ENCODE results near the gene CAMK4. TPM values are rescaled to one million over a fixed set of nuclear protein-coding genes. Genes with fewer than 3 reads are reported as not detected.
A peak's percentile ranks its signal among the peaks of the same experiment; 100 is the strongest.
"Not testable (repeated sequence)": the region's sequence is repeated elsewhere in the genome, so short reads cannot be mapped to it uniquely, and the experiment has no call there.

Gene CAMK4
- total RNA-seq, 2 donors from 2014 or later = 0.38 to 0.69 TPM

DNA sequence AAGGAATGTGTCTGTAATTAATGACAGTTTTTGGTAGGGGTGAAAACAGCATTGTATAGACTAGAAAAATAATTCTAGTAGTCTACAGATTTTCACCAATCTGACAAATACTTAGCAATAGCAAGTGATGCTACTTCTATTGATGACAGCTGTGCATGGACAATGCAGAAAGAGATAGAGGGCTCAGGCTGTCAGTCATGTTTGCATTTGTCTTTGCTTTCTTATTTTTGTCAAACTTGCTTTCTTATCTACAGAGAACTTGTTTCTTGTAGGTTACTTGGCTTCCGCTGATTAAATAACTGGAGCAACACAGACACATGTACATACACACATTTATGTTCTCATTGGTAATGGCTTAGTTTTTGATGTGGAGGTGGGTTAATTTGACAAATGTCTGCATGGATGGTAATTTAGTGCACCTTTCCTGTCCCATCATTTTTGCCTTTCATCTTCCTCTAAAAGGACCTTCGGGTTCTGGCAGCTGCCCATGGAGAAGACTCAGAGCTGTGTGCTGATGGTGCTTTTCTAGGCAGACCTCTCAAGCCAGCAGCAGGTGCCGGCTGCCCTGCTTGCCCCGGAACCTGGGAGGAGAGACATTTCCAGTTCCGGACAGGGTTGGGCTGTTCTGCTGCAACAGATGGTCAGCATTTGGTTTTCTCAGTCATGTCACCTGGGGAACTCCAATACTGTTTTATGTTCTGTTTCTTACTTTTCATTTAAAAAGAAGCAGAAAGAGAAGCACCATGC, 28.8 kb downstream of the CAMK4 start:
- DNase-seq (ENCODE audit: low spot score) = no peak
- intact Hi-C loops (cut with DNase I) = loop anchor here in 1 of 2 donors (5.0 kb wide), 1 partner anchor 1009 kb away; no protein-coding TSS in a partner anchor

DNA sequence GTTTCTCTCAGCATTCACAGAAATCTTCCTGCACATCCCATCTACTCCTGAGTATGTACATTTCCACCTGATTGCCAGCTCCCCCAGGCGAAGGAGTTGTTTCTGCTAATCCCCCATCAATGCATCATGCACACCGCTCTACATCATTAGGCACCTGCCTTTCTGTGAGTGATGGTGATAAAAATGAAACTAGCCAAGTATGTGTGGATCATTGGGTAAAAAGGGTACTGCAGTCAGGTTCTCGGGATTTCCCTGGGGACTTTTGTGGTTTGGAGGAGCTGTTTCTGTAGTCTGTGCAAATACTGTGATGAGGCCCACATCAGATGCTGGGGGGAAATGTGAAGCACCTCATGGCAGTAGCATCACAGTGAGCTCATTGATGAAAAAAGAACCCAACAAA, 30.4 kb downstream of the CAMK4 start:
- DNase-seq (ENCODE audit: low spot score) = no peak
- intact Hi-C loops (cut with DNase I) = loop anchor here in 1 of 2 donors (5.0 kb wide), 1 partner anchor 1008 kb away; no protein-coding TSS in a partner anchor

DNA sequence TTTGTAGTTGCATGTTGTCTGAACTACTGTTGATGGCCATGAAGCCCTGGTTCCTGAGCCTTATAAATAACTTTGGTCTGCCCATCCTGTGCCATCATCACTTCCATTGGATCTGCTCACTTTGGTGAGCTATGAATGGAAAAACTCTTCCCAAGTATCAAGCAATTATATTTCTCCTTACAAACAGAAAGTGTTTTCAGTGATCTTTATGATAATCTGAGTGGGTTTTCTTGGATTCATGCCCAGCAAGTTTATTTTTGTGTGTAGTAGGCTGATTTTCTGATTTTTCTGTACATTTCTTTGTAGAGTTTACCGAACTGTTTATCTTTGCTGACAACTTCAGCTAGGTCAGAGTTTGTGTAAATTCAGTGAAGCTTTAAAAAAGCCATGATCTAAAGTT, 31.0 kb downstream of the CAMK4 start:
- intact Hi-C loops (cut with DNase I) = no loop called here
- no peak for DNase-seq (ENCODE audit: low spot score)

DNA sequence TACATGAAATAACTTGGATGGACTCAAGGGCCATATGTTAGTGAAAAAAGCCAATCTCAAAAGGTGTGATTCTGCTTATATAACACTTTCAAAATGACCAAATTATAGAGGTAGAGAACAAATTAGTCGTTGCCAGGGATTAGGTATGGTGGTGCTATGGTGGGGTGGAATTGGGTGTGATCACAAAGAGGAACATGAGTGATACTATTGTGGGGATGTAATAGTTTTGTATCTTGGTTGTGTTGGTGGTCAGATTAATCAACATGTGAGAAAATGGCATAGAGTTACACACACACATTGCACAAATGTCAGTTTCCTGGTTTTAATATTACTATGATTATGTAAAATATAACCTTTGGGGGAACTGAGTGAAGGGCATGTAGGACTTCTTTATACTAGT, 31.9 kb downstream of the CAMK4 start:
- no peak for DNase-seq (ENCODE audit: low spot score)
- intact Hi-C loops (cut with DNase I) = no loop called here

DNA sequence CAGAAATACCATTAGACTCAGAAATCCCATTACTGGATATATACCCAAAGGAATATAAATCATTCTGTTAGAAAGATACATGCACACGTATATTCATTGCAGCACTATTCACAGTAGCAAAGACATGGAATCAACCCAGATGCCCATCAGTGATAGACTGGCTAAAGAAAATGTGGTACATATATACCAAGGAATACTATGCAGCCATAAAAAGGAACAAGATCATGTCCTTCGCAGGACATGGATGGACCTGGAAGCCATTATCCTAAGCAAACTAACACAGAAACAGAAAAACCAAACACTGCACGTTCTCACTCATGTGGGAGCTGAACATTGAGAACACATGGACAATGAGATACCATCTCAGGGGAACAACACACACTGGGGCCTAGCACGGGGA, 33.4 kb downstream of the CAMK4 start:
- DNase-seq (ENCODE audit: low spot score); intact Hi-C loops (cut with DNase I): not testable (repeated sequence)

DNA sequence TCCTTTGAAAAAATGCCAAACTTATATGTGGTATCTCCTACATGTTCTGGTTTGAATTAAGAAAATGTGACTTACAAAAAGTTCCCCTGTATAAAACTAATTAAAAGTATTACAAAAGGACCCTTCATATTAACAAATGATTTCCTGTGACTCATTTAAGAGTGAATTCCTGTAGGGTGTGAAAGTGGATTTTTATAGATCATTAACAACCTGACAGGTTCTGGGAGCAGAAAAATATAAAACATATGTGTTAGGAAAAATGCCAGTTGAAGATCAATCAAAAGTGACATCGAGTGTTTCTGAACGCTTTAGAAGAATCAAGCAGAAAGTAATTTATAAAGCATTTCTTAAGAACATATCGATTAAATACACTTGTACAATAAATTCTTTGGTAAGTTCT, 35.5 kb downstream of the CAMK4 start:
- no peak for DNase-seq (ENCODE audit: low spot score)
- intact Hi-C loops (cut with DNase I) = no loop called here

DNA sequence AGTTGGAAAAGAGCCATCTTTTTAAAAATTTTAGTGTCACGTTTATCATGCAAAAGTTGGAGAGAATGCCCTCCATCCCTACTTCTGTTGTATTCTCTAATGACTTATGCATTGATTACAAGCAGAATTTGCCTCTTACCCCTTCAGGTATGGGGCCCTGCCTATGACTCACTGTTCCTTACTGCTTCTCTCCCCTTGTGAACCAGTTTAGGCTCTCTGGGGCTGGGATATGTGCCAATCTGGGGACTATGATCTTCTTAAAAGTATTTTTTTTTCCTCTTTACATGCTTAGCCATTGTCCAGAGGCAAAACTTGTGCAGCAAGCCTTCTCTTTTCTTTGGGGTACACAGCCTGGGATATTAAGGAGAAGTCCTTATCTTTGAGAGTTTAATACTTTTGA, 37.4 kb downstream of the CAMK4 start:
- no peak for DNase-seq (ENCODE audit: low spot score)
- intact Hi-C loops (cut with DNase I) = no loop called here

DNA sequence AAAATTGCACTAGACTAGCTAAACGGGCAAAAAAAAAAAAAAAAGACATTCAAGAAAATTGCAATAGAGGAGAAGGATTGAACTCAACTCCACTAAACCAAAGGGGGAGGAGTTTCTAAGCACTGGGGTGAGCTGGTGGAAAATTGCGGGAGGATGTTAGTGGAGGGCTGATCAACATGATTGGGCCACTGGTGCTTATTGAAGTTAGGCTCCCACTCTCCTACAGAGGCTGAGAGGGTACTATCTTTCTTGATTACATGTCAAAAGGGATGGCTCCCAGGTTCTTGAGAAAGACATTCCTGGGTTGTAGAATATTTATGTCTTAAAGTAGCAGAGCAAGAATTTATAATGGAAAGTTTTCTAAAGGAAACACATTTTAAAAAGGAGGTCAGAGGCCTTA, 38.0 kb downstream of the CAMK4 start:
- intact Hi-C loops (cut with DNase I) = no loop called here

DNA sequence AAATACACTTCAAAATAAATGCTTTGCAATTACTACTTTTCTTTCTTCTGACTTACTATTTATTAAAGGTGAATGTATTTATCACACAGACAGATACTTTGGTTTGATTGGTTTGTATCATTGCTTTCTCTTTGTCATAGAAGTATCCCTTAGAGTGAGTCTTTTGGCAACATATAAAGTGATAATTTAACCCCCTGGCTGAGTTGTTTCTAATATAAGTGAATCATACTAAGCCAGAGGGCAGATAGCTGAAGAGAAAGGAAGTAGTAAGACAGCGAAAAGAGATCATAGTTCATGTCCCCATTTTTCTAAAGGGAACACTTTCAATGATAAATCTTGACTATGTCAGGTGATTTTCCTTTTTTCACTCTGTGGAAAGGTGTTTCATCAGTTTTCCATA, 38.6 kb downstream of the CAMK4 start:
- intact Hi-C loops (cut with DNase I) = no loop called here
- no peak for DNase-seq (ENCODE audit: low spot score)

More for the DNA sequence above, 38.0 kb downstream of the CAMK4 start:
- DNase-seq (ENCODE audit: low spot score) = no peak

DNA sequence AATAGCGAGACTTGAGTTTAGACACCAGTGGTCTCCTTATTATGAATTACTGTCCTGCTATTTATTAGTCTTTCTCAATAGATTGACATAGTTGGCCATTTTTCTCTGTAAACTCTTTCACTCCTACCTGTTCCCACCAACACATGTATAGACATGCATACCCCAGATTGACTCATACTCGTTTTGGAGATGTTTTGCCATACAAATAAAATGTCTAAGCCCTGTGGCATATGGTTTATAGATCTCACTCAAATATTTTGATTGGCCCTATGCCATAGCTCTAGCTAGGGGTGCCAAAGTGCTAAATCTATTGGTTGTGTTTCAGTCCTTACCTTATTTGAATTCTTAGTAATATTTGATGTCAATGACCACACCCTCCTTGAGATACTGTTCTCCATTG, 42.3 kb downstream of the CAMK4 start:
- intact Hi-C loops (cut with DNase I) = no loop called here
- no peak for DNase-seq (ENCODE audit: low spot score)

DNA sequence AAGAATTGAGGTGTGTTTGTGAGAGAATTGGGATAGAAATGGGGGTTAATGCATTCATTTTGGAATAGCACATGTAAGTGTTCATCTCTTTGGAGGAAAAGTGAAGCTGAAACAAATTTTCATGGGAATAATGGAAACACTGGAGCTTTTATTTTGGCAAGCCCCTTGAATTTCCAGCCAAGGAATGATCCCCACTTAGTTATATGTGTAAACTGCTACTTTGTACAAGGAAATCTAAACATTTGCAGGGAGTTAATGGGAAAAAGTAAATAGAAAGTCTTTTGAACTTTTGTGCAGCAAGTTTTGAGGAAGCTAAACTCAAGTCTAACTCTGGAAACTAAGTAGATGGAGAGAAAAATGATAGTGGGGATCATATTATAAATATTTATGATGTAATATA, 44.1 kb downstream of the CAMK4 start:
- no peak for DNase-seq (ENCODE audit: low spot score)
- intact Hi-C loops (cut with DNase I) = no loop called here

DNA sequence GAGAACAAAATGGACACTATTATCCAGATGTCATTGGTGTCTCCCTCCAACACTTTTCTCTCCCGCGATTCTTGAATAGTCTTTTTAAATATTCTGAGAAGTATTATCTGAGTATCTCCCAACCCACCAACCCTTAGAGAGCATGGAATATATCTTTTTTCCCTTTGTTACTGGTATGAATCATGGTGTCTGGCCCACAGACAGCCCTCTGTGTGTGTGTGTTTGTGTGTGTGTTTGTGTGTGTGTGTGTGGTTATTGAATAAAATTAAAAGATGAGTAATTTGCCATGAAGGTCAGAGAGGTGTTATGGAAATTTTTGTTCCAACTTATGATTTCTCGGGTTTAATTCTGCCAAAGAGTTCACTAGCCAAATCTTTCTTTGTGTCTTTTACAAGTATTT, 47.7 kb downstream of the CAMK4 start:
- intact Hi-C loops (cut with DNase I) = no loop called here
- no peak for DNase-seq (ENCODE audit: low spot score)

DNA sequence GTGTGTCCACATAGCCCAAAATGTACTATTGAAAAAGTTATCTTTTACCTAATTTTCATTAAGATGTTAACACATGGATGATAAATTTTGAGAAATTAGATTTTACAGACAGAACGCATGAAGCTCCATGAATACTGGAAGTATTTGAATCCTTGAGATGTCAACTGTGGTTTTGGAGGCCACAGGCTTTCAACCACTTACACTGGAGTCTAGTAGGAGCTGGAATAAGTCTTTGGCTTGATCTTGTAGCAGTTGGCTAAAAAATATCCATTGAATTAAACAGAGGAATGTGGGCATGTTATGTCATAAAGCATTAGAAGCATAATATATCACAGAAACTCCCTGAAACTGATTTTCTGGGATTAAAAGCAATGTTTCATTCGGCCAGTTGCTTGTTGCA, 52.9 kb downstream of the CAMK4 start:
- intact Hi-C loops (cut with DNase I) = no loop called here

DNA sequence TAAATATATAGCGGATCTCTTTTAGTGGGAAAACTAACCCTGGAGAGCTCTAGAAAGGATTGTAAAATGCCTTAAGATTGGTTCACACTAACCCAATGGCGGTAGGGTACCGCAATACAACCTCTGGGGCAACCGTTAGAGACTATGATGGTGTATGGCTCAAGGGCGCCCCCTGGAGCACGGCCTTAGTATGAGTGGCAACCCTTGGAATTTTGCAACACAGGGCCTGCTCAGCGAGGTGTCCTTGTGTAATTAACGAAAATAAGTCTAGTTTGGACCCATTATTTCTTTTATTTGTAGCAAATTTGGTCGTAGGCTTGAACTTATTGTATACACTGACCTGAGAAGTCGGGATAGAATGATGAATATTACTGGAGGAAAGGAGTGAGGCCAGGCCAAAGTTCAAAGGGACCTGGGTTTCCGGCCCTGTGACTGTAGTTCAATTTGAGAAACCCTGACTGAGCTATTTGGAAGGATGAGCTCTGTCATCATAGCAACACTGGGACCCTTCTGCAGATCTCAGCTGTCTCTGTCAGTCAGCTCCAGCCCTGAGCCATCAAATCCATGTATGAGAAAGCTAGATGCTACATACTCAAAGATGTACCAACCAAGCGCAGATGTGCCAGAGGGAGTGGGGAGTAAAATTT, 54.8 kb downstream of the CAMK4 start:
- peak; percentile 85 for DNase-seq (ENCODE audit: low spot score)
- intact Hi-C loops (cut with DNase I) = no loop called here

More for the DNA sequence above, 52.9 kb downstream of the CAMK4 start:
- DNase-seq (ENCODE audit: low spot score) = no peak

DNA sequence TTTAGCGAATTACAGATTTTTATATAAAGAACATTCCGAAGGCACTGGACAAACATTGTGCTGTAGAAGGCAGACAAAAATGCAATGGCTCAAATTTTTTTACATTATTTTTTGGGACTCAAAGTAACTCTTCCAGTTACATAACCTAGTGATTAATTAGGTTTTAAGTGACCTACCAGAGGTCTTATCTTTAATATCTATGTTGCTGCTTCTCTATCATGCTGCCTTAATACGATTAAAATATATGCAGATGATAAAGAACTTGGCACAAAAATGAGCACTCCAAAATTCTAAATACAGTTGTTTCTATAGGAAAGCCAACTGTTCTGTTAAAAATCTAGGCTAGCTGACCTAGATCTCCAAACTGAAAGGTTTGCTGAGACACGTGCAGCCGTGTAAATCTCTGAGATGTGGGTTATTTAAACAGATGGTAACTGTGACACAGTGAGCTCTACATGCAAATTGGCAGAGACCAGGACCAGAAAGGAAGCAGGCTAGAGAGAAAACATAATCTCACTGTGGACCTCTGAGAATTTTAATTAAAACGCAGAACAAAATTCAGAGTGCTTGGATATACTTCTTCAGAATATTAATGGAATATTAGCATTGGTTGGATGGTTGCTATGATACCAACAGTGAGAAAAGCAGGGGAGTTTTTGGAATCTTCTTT, 56.2 kb downstream of the CAMK4 start:
- DNase-seq (ENCODE audit: low spot score) = no peak
- intact Hi-C loops (cut with DNase I) = no loop called here

DNA sequence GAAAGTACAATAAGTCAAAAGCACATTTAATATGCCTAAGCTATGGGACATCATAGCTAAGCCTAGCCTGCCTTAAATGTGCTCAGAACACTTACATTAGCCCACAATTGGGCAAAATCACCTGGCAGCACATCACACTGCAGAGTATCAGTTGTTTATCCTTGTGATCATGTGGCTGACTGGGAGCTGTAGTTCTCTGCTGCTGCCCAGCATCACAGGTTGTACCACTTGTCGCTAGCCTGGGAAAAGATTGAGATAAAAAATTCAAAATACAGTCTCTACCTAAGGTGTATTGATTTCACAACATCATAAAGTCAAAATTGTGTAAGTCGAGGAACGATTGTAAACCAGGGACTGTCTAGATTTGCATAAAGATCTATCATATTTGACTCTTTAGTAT, 58.6 kb downstream of the CAMK4 start:
- intact Hi-C loops (cut with DNase I) = no loop called here
- DNase-seq (ENCODE audit: low spot score) = no peak

DNA sequence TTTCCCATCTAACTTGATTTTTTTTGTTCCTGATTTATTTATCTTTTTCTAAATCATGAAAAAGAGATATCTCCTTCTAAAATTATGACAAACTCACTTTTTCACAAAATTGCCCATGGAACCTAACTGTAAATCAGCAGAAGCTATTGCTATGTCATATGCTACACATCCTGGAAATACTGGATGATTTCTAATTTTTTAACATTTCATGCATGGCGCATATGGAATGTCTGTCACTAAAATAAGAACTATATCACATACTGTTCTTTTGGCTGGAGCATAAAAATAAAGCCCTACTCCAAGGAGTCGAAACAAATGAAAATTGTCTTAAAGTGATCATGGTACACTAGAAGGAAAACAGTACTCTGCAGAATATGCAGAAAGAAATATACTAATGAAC, 60.6 kb downstream of the CAMK4 start:
- intact Hi-C loops (cut with DNase I) = no loop called here
- no peak for DNase-seq (ENCODE audit: low spot score)

DNA sequence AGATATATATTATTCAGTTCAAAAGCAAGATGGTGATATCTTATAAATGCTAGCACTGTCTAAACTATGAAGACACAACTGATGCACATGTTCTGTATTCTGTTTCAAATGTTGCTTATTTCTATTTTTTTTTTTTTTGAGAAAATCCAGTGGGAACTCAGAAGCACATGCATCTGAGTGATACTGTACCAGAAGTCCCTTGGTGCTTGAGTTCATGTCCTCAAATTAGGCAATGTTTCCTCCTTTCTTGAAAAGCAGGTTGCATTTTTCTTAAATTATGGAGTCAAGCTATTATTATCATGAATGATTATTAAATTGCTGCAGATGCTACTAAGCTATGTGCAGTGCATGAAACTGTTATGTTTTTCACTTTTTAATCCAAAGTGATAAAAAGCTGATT, 70.4 kb downstream of the CAMK4 start:
- intact Hi-C loops (cut with DNase I) = no loop called here
- no peak for DNase-seq (ENCODE audit: low spot score)

DNA sequence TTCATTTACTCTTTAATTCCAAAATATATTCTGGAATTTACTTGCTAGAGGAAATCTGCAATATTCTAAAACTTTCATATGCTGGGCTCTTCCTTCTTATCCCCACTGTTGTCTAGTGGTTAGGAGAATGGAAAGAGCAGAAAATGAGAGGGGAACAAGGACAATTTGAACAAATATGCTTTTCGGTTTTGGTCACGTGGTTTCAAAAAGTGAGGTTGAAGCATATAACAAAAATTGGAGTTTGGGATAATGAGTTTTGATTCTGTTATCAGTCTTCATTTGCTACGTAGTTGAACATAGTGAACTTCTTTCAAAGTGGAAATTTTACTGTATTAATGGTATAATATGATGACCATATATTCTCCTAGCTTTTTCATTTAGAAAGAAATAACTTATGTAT, 71.5 kb downstream of the CAMK4 start:
- intact Hi-C loops (cut with DNase I) = no loop called here
- no peak for DNase-seq (ENCODE audit: low spot score)

DNA sequence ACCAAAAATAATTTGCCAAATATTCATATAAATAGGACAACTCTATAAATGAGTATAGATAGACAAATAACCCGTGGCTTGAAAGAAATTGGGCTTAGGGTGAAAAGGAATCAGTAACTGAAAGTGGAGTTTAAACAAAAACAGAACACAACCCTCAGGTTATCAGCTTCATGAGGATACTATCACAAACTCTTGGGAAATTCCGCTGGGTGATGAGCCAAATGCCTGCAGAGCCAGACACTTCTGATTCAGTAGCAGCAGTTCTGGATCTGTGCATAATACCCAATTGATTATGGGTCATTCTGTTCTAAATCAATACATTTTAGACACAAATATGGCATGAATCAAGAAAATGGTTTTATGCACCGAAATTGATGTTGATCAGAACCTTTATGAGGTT, 72.4 kb downstream of the CAMK4 start:
- intact Hi-C loops (cut with DNase I) = no loop called here
- no peak for DNase-seq (ENCODE audit: low spot score)

DNA sequence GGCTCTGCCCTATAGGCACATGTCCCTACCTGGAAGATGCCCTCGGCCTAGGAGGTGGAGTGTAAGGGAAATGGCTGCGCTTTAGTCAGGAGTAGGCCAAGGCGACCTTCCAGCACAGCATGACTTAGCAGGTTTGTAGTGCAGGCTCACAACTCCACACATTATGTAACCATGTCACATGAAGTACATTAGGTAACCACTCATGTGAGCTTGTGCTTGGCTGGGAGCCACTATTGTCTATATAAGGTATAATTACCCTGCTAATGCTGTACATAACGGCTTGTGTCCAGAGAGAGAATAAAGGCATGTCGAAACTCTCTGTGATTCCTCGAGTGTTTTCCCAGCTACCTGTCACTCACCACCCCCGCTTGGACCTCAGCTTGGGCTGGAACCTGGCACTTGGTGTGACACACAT, 74.9 kb downstream of the CAMK4 start:
- intact Hi-C loops (cut with DNase I) = no loop called here
- no peak for DNase-seq (ENCODE audit: low spot score)
